Bronchial epithelial cell (primary cell): ENCODE data around the gene MYZAP. TPM values are rescaled to one million over a fixed set of nuclear protein-coding genes. Genes with fewer than 3 reads are reported as not detected.
A peak's percentile ranks its signal among the peaks of the same experiment; 100 is the strongest.

ENCODE experiments used
- DNase-seq: peaks from one replicate; pipeline ENCODE4 v3.0.0-alpha.2; 2010; ENCODE audit warnings: low read depth
- FAIRE-seq: peaks from 2 replicates; lab custom pipeline; 2011; peaks lifted over from hg19 to GRCh38; lab: Jason Lieb, UNC
- H3K27me3 ChIP-seq: 2 replicates; pipeline ENCODE4 v1.5.1; 2011; ENCODE audit warnings: low read length; ENCODE audit not compliant: control insufficient read depth, insufficient read depth
- H3K36me3 ChIP-seq: 2 replicates; pipeline ENCODE4 v1.5.1; 2011; ENCODE audit warnings: low read length; ENCODE audit not compliant: control insufficient read depth, insufficient read depth
- H3K4me3 ChIP-seq: 2 replicates; pipeline ENCODE4 v1.5.1; 2011; ENCODE audit warnings: mild to moderate bottlenecking, low read depth, low read length, control low read depth
- CTCF ChIP-seq: IDR thresholded peaks from 2 replicates; pipeline ENCODE4 v1.5.1; 2011; ENCODE audit warnings: mild to moderate bottlenecking, moderate library complexity, low read length, control low read depth, inconsistent platforms; ENCODE audit not compliant: insufficient read depth, severe bottlenecking
- total RNA-seq: library from RNA; depleted of rRNA; stranded (reverse); fragments of >200 nt; gene quantifications from 2 replicates; pipeline ENCODE4 v1.2.1, GENCODE V29; 2014

MYZAP gene
- total RNA-seq, 1 donor from 2014 or later: 2.4 TPM

- Histone ChIP-seq H3K27me3 (peaks cover 1% of the 10 kb centered on the region), H3K4me3 (no peak overlapping the region), H3K36me3 (no peaks in the 10 kb centered on the region)
- FAIRE-seq (no peak), DNase-seq (no peak)
- TF ChIP-seq CTCF: no peak
Measured at GRCh38 chr15:57548351-57548750, 43.4 kb upstream of the MYZAP start.

- no peak for TF ChIP-seq CTCF
- Histone ChIP-seq H3K36me3 (no peaks in the 10 kb centered on the region), H3K27me3 (peaks cover 1% of the 10 kb centered on the region), H3K4me3 (no peak overlapping the region)
- DNase-seq (no peak), FAIRE-seq (peak; percentile 13)
Measured at GRCh38 chr15:57548835-57549234, 42.9 kb upstream of the MYZAP start.

GRCh38 chr15:57549935-57550334 is 41.8 kb upstream of the MYZAP start:
- FAIRE-seq: no peak
- no peak for TF ChIP-seq CTCF
- DNase-seq: no peak
- Histone ChIP-seq H3K36me3 (no peaks in the 10 kb centered on the region), H3K27me3 (peaks cover 1% of the 10 kb centered on the region), H3K4me3 (no peak overlapping the region)

GRCh38 chr15:57550640-57551039 is 41.1 kb upstream of the MYZAP start:
- no peak for TF ChIP-seq CTCF

GRCh38 chr15:57551715-57552677 is 39.7 kb upstream of the MYZAP start:
- Histone ChIP-seq H3K27me3 (no peaks in the 10 kb centered on the region), H3K4me3 (no peak overlapping the region), H3K36me3 (no peaks in the 10 kb centered on the region)
- no peak for TF ChIP-seq CTCF
- DNase-seq (peak; percentile 70), FAIRE-seq (no peak)

More at GRCh38 chr15:57550640-57551039, 41.1 kb upstream of the MYZAP start:
- FAIRE-seq: no peak
- Histone ChIP-seq H3K36me3 (no peaks in the 10 kb centered on the region), H3K4me3 (no peak overlapping the region), H3K27me3 (peaks cover 1% of the 10 kb centered on the region)
- DNase-seq: peak; percentile 13
